Right kidney (tissue), 1 donor: ENCODE results near the gene CD2AP.
A peak's percentile ranks its signal among the peaks of the same experiment; 100 is the strongest.
"Not testable (repeated sequence)": the region's sequence is repeated elsewhere in the genome, so short reads cannot be mapped to it uniquely, and the experiment has no call there.

Experiments
- DNase-seq: peaks from one replicate; pipeline ENCODE4 v3.0.0-alpha.2; 2016

Gene CD2AP

GRCh38 chr6:47456536-47456975, 21.0 kb upstream of the CD2AP start:
- DNase-seq, result no peak

GRCh38 chr6:47457370-47457769, 20.2 kb upstream of the CD2AP start:
- no peak for DNase-seq

DNA sequence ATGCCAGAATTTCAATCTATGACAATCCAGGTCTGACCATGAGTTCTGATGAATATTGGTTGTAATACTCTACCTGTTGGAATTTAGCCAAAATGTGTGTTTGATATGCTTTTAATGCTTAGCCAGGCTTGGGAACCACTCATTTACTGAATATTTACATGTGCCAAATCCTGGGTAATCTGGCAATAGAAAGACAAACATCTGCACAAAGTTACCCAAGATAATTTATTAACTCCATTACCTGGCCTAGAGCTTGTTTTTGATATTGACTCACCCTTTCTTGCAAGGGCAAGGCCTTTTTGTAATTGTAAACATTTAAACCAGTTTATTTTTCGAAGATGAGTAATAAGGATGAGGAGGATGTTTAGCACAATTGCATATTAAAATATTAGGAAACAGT, 13.5 kb upstream of the CD2AP start:
- no peak for DNase-seq

GRCh38 chr6:47465117-47465516, 12.5 kb upstream of the CD2AP start:
- DNase-seq, result no peak

DNA sequence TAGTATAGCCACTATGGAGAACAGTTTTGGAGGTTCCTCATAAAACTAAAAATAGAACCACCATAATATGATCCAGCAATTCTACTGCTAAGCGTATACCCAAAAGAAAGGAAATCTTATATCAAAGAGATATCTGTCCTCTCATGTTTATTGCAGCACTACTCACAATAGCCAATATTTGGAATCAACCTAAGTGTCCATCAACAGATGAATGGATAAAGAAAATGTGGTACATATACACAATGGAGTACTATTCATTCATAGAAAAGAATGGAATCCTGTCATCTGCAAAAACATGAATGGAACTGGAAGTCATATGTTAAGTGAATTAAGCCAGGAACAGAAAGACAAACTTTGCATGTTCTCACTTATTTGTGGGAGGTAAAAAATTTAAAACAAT, 5.7 kb upstream of the CD2AP start:
- DNase-seq, result no peak

- DNase-seq, result no peak
Measured at GRCh38 chr6:47473791-47474346, 3.7 kb upstream of the CD2AP start.

GRCh38 chr6:47475319-47475816, 2.2 kb upstream of the CD2AP start:
- DNase-seq, result no peak

- DNase-seq, result no peak
Measured at GRCh38 chr6:47476781-47477496, 650 bp upstream of the CD2AP start.

DNA sequence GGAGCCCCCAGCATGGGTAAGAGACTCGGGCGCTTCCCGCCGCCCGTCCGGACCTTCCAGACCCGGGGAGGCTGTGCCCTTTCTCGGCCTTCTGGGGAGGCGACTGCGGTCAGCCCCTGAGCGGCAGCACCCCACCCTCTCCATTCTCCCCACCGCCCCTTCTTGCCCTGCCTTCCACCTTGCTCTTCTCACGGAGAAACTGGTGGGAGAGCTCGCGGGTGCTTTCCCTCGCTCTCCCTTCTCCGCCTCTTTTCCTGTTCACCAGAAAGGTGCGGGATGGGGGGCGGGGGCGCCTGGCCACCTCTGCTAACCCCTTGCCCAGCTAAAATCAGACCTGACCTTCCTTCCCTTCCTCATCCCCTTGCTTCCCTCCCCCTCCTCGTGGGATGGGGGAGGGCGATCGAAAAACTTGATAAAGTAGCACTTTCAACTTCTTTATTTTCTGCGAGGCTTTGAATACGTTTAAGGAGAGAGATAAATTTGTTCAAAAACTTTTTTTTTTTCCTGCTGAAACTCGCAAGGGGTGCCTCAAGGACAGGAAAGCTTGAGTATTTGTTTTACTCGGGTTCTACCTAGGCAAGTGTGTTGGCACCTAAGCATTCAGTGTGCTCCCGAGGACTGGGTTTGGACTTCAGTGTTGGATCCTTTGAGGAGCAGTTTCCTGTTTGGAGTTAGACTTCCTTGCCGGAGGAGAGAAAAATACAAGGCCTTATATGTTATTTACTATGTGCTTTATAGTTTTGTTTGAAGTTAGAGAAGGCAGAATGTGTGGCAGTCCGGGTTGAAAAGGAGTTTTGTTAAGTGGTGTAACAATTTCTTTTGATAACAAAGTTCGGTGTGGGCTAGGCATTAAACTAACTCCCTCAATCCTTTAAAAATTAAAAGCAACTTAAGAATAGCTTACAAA, 897 bp downstream of the CD2AP start:
- no peak for DNase-seq

DNA sequence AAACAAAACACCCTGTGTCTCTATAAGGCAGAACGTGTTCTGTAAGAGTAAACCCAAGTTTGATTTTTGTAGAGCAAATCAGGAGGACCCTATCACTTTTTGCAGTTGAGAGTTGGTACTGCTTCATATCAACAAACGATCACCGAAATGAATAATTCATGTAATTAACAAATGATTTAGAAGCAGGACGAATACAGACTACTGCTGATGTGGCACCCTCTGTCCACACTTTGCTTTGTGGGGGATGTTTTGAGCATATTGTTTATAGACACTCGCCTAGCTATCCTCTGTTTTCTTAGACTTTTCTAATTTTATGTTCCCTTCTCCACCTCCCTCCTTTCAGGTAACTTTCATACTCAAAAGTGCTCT, 1.5 kb downstream of the CD2AP start:
- DNase-seq, result peak; percentile 35

GRCh38 chr6:47479874-47480273, 2.3 kb downstream of the CD2AP start:
- no peak for DNase-seq

- not testable (repeated sequence) for DNase-seq
Measured at GRCh38 chr6:47481213-47481612, 3.6 kb downstream of the CD2AP start.

- DNase-seq, result no peak
Measured at GRCh38 chr6:47481806-47482205, 4.2 kb downstream of the CD2AP start.

DNA sequence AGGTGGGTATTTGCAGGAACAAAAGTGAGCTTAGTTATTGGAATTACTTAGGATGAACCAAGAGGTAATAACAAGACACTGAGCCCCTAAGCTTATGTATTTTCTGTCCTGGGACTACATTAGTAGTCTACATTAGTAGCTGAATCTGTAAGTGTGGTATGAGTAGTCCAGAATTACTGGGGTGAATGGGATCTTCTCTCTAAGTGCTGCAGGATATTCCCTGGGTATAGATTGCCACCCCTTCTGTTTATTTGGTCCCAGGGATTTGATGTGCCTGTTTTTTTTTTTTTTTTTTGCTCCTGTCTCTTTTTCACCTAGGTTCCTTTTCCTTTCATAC, 5.9 kb downstream of the CD2AP start:
- DNase-seq, result no peak

DNA sequence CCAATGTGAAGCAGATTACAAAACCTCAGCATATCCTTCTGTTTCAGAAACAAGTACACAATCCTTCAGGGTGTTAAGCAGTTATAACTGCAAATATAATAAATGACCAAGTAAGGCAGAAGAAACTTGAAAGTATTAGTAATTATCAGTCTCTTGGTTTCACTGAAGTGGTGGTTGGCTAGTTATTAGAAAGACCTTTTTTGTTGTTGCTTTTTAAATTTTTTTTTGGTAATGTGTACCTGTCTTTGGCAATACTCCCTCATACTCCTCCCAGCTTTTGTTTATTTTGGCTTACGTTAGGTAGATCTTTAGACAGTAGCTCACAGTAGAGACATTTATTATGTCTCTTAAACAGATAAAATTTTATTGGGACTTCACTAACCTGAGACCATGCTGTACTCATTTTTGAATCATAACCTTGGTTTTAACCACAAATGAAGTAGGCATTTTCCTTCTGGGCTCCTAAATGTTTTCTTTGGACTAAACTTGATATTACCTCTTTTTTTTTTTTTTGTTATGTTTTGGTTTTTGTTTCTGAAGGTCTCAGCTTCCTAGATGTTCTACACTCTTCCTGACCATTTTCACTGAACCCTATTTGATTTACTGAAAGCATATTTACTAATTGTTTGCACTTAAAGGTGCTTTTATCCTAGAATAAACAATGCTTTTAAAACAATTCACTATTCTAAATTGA, 6.4 kb downstream of the CD2AP start:
- DNase-seq, result no peak

DNA sequence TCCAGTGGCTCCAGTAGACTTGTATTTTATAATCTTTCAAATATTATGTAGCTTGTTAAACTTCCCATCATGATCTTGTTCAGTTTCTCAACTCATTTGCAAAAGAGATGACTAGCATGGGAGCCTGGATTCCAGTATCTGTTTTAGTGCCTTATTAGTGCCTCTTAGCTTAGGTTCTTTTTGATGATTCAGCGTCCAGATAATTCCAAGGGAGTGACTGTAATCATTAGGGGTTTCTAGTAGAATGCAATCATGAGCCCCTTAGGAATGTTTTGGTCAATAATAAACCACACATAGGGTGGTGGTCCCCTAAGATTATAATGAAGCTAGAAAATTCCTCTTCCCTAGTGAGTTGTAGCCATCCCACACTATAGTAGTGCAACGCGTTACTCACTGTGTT, 7.0 kb downstream of the CD2AP start:
- DNase-seq, result no peak

- DNase-seq, result no peak
Measured at GRCh38 chr6:47485083-47485482, 7.5 kb downstream of the CD2AP start.

DNA sequence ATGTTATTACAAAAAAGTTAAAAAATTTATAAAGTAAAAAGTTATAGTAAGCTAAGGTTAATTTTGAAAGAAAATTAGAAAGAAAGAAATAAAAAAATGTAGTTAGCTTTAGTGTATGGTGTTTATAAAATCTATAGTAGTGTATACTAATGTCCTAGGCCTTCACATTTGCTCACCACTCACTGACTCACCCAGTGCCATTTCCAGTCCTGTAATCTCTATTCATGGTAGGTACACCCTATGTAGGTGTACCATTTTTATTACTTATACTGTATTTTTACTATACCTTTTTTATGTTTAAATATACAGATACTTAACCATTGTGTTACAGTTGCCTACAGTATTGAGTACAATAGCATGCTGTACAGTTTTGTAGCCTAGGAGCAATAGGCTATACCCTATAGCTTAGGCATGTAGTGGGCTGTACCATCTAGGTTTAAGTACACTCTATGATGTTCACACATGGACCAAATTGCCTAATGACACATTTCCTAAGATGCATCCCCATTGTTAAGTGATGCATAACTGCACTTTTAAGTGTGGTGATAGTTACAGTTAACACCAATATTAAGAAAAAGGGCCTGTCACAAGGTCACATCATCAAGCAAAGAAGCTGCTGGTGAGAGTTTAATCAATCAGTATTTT, 8.0 kb downstream of the CD2AP start:
- DNase-seq, result no peak

- no peak for DNase-seq
Measured at GRCh38 chr6:47489995-47490394, 12.4 kb downstream of the CD2AP start.

GRCh38 chr6:47490676-47491075, 13.1 kb downstream of the CD2AP start:
- DNase-seq, result no peak

DNA sequence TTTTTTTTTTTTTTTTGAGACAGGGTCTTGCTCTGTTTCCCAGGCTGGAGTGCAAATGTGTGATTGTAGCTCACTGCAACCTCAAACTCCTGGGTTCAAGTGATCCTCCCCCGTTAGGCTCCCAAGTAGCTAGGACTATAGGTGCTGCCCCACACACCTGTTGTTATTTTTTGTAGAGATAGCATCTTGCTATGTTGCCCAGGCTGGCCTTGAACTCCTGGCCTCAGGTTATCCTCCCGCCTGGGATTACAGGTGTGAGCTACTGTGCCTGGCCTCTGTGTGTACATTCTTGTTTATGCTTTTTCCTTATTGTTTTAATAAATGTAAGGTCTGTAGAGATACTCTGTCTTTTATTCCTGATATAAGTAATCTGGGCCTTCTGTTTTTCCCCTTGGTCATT, 14.8 kb downstream of the CD2AP start:
- no peak for DNase-seq

GRCh38 chr6:47495207-47495606, 17.6 kb downstream of the CD2AP start:
- DNase-seq, result no peak
